H1 (cell line): Measurements from ENCODE around the gene SLC25A22. TPM values are rescaled to one million over a fixed set of nuclear protein-coding genes. Genes with fewer than 3 reads are reported as not detected.

Source experiments
- CTCF ChIA-PET: fragments of 300-600 bp; sonication (Branson Sonifier 250); formaldehyde crosslinking; loops from one replicate; lab custom pipeline; 2021; ENCODE audit not compliant: partially characterized antibody; lab: Charles Lee
- POLR2A ChIA-PET: fragments of 300-600 bp; sonication (Branson Sonifier 250); formaldehyde crosslinking; loops from one replicate; lab custom pipeline; 2021; ENCODE audit warnings: inconsistent platforms; ENCODE audit not compliant: partially characterized antibody; lab: Charles Lee
- DNase-seq, 2 experiments: peaks; one replicate each; pipeline versions ENCODE4 v3.0.0 to v3.0.0-alpha.2; 2010 to 2022; ENCODE audit warnings: low spot score in 2 of 2, low read depth in 1 of 2, mixed read lengths in 1 of 2
- FAIRE-seq: peaks from 2 replicates; lab custom pipeline; 2011; peaks lifted over from hg19 to GRCh38; lab: Jason Lieb, UNC
- H2AFZ ChIP-seq: 2 replicates; pipeline ENCODE4 v1.8.1; 2012; ENCODE audit warnings: low read length, inconsistent platforms
- H2AK5ac ChIP-seq: 2 replicates; pipeline ENCODE4 v1.6.1; 2013; ENCODE audit warnings: low read depth, low read length
- H2BK120ac ChIP-seq: replicated peaks from 2 replicates; pipeline ENCODE3; 2013; ENCODE audit warnings: low read depth, low read length, inconsistent platforms
- H2BK12ac ChIP-seq: 2 replicates; pipeline ENCODE4 v1.6.1; 2013; ENCODE audit warnings: low read depth, low read length
- H2BK15ac ChIP-seq: 2 replicates; pipeline ENCODE4 v1.6.1; 2013; ENCODE audit warnings: low read length
- H2BK20ac ChIP-seq: 2 replicates; pipeline ENCODE4 v1.6.1; 2013; ENCODE audit warnings: low read length
- H2BK5ac ChIP-seq: 2 replicates; pipeline ENCODE4 v1.6.1; 2013; ENCODE audit warnings: low read depth, low read length
- H3K14ac ChIP-seq: 2 replicates; pipeline ENCODE4 v1.6.1; 2013; ENCODE audit warnings: inconsistent platforms; ENCODE audit not compliant: insufficient read length
- H3K18ac ChIP-seq: 2 replicates; pipeline ENCODE4 v1.6.1; 2013; ENCODE audit warnings: low read length; ENCODE audit errors: extremely low read depth
- H3K23ac ChIP-seq: 2 replicates; pipeline ENCODE4 v1.6.1; 2013; ENCODE audit warnings: inconsistent platforms; ENCODE audit not compliant: insufficient read length
- H3K23me2 ChIP-seq: 2 replicates; pipeline ENCODE4 v1.6.1; 2013; ENCODE audit warnings: low read depth, low read length
- H3K27ac ChIP-seq: 2 replicates; pipeline ENCODE4 v1.6.1; 2011; ENCODE audit warnings: low read depth, low read length, inconsistent platforms
- H3K27me3 ChIP-seq, 4 experiments: replicated peaks in 1 of 4; 1 replicate in 1 of 4; 2 replicates in 3 of 4; pipeline versions ENCODE4 v1.6.1 to v1.8.1; 2011 to 2013; ENCODE audit warnings: low read length in 3 of 4, mild to moderate bottlenecking in 3 of 4, inconsistent platforms in 2 of 4, mixed read lengths in 2 of 4, moderate library complexity in 1 of 4; ENCODE audit not compliant: control insufficient read depth in 3 of 4, insufficient read depth in 3 of 4; ENCODE audit errors: extremely low read depth in 1 of 4
- H3K36me3 ChIP-seq, 4 experiments: 2 replicates each; pipeline versions ENCODE4 v1.6.1 to v1.8.1; 2011 to 2013; ENCODE audit warnings: mild to moderate bottlenecking in 4 of 4, low read length in 3 of 4, moderate library complexity in 2 of 4, control low read depth in 1 of 4, inconsistent platforms in 1 of 4; ENCODE audit not compliant: insufficient read depth in 4 of 4, control insufficient read depth in 2 of 4
- H3K4ac ChIP-seq: replicated peaks from 2 replicates; pipeline ENCODE3; 2013; ENCODE audit warnings: low read length, low read depth, mixed read lengths, inconsistent platforms; ENCODE audit not compliant: insufficient read length
- H3K4me1 ChIP-seq, 4 experiments: replicated peaks in 1 of 4; 1 replicate in 1 of 4; 2 replicates in 3 of 4; pipeline versions ENCODE4 v1.6.1 to v1.8.1; 2011 to 2013; ENCODE audit warnings: low read length in 3 of 4, inconsistent platforms in 2 of 4, mixed read lengths in 1 of 4; ENCODE audit not compliant: insufficient read depth in 4 of 4, control insufficient read depth in 3 of 4
- H3K4me2 ChIP-seq, 2 experiments: 2 replicates each; pipeline versions ENCODE4 v1.6.1 to v1.8.1; 2011 to 2013; ENCODE audit warnings: low read depth in 2 of 2, low read length in 2 of 2, control low read depth in 1 of 2, inconsistent platforms in 1 of 2, mild to moderate bottlenecking in 1 of 2; ENCODE audit not compliant: insufficient read depth in 1 of 2
- H3K4me3 ChIP-seq, 4 experiments: fragments of 200-600, 300-600 bp in 1 of 4; sonication (generic), shearing (Covaris generic), sonication (Bioruptor Twin) in 1 of 4; 2 replicates each; pipeline versions ENCODE4 v1.5.1 to v1.8.1; 2011 to 2016; ENCODE audit warnings: low read length in 4 of 4, low read depth in 3 of 4, control low read depth in 2 of 4, inconsistent platforms in 2 of 4, mild to moderate bottlenecking in 2 of 4, mixed read lengths in 1 of 4, moderate library complexity in 1 of 4; ENCODE audit not compliant: insufficient read depth in 2 of 4; ENCODE audit errors: extremely low read depth in 1 of 4
- H3K56ac ChIP-seq: replicated peaks from 2 replicates; pipeline ENCODE3; 2013; ENCODE audit warnings: low read depth, mild to moderate bottlenecking, mixed read lengths, low read length, inconsistent platforms; ENCODE audit not compliant: insufficient read length
- H3K79me1 ChIP-seq: 2 replicates; pipeline ENCODE4 v1.6.1; 2013; ENCODE audit warnings: low read depth, low read length, control low read depth
- H3K79me2 ChIP-seq, 2 experiments: 2 replicates each; pipeline versions ENCODE4 v1.6.1 to v1.8.1; 2012 to 2013; ENCODE audit warnings: low read length in 2 of 2, mild to moderate bottlenecking in 2 of 2, inconsistent platforms in 1 of 2; ENCODE audit not compliant: insufficient read depth in 2 of 2, control insufficient read depth in 1 of 2
- H3K9ac ChIP-seq, 4 experiments: replicated peaks in 1 of 4; 1 replicate in 1 of 4; 2 replicates in 3 of 4; pipeline versions ENCODE4 v1.6.1 to v1.8.1; 2011 to 2013; ENCODE audit warnings: low read depth in 3 of 4, low read length in 3 of 4, control low read depth in 2 of 4, mild to moderate bottlenecking in 2 of 4, moderate library complexity in 2 of 4, inconsistent platforms in 1 of 4; ENCODE audit errors: extremely low read depth in 1 of 4
- H3K9me3 ChIP-seq, 2 experiments: 2 replicates each; pipeline versions ENCODE4 v1.6.1 to v1.8.1; 2012 to 2013; ENCODE audit warnings: mild to moderate bottlenecking in 2 of 2, moderate library complexity in 2 of 2, control low read depth in 1 of 2, inconsistent platforms in 1 of 2, low read depth in 1 of 2, low read length in 1 of 2, mixed read lengths in 1 of 2; ENCODE audit not compliant: insufficient read depth in 2 of 2
- H4K20me1 ChIP-seq, 2 experiments: replicated peaks in 1 of 2; 2 replicates each; pipeline versions ENCODE3 to v1.8.1; 2011 to 2013; ENCODE audit warnings: inconsistent platforms in 2 of 2, low read length in 2 of 2, mild to moderate bottlenecking in 1 of 2; ENCODE audit not compliant: insufficient read depth in 2 of 2, control insufficient read depth in 1 of 2
- H4K5ac ChIP-seq: 2 replicates; pipeline ENCODE4 v1.6.1; 2013; ENCODE audit warnings: low read length, low read depth, mixed read lengths, inconsistent platforms; ENCODE audit not compliant: insufficient read length
- H4K8ac ChIP-seq: 2 replicates; pipeline ENCODE4 v1.8.0; 2013; ENCODE audit warnings: mild to moderate bottlenecking, moderate library complexity, low read length, inconsistent platforms; ENCODE audit not compliant: insufficient read depth; ENCODE audit errors: extremely low read depth
- H4K91ac ChIP-seq: replicated peaks from 2 replicates; pipeline ENCODE3; 2013; ENCODE audit warnings: low read length, mixed read lengths, inconsistent platforms; ENCODE audit not compliant: insufficient read length
- BRCA1 ChIP-seq: IDR thresholded peaks from 2 replicates; pipeline ENCODE4 v1.6.1; 2012; ENCODE audit warnings: low read depth, low read length, improper control_type of control experiment
- CHD1 ChIP-seq: IDR thresholded peaks from 2 replicates; pipeline ENCODE4 v1.6.1; 2012; ENCODE audit warnings: low read depth, low read length, improper control_type of control experiment
- CTBP2 ChIP-seq: IDR thresholded peaks from 2 replicates; pipeline ENCODE4 v1.7.0; 2011; ENCODE audit warnings: borderline replicate concordance, mild to moderate bottlenecking, moderate library complexity, mixed read lengths, low read length; ENCODE audit not compliant: insufficient read depth, insufficient read length
- NANOG ChIP-seq: IDR thresholded peaks from 2 replicates; pipeline ENCODE4 v1.6.1; 2011; ENCODE audit warnings: low read length, low read depth, mild to moderate bottlenecking, inconsistent platforms; ENCODE audit not compliant: insufficient read depth, poor library complexity, severe bottlenecking
- YY1 ChIP-seq: IDR thresholded peaks from 2 replicates; pipeline ENCODE4 v1.6.1; 2011; ENCODE audit warnings: low read depth, mild to moderate bottlenecking, low read length
- WGBS, 2 experiments: shearing (Covaris generic) in 1 of 2; methylation state at CpG; one replicate each; pipeline versions ENCODE4 v1.1.6 to v1.1.7; 2013 to 2015; ENCODE audit warnings: low lambda C conversion rate in 2 of 2, mixed read lengths in 2 of 2, inconsistent platforms in 1 of 2, low coverage in 1 of 2, missing lambda C conversion rate in 1 of 2; ENCODE audit not compliant: insufficient replicate concordance in 2 of 2, insufficient coverage in 1 of 2, insufficient read length in 1 of 2; ENCODE audit errors: extremely low coverage in 1 of 2, missing lambda C conversion rate in 1 of 2; 5-methylcytosine and 5-hydroxymethylcytosine counted together
- polyA plus RNA-seq, 7 experiments: library from polyadenylated mRNA; depleted of rRNA in 3 of 7; stranded (reverse) in 5 of 7; unstranded in 2 of 7; fragments of >200 nt in 5 of 7; fragments of 200-250 nt in 2 of 7; gene quantifications; 1 replicate in 5 of 7; 2 replicates in 1 of 7; 4 replicates in 1 of 7; pipeline versions ENCODE4 v1.2.1 to v1.2.3, GENCODE V29; 2011 to 2013; ENCODE audit warnings: missing spikeins in 2 of 7, mixed read lengths in 2 of 7
- total RNA-seq: library from RNA; stranded (reverse); fragmentation: NEBNext Ultra II Directional; extraction: Animal tissue kit (Norgen Biotek cat#: 25700); gene quantifications from 2 replicates; pipeline ENCODE4 v1.2.1, GENCODE V29; 2021

SLC25A22 gene
- total and polyA plus RNA-seq, 2 of the 8 experiments (the other 6 are each of a cell fraction or from before 2014, with no cell fraction given): 31.5 to 48.0 TPM

GRCh38 chr11:779955-780532 is 18.0 kb downstream of the SLC25A22 start:
- no peaks in the 10 kb centered on the region; a peak in 1 of 7 replicates for H3K27me3 ChIP-seq
- H2BK15ac ChIP-seq: no peak overlapping the region
- no peak overlapping the region for H2BK5ac ChIP-seq
- no peak overlapping the region for H3K9ac ChIP-seq
- no peak overlapping the region for H2BK20ac ChIP-seq
- no peak overlapping the region for H3K4ac ChIP-seq
- WGBS, 2 experiments: 94% methylated on average over 14 of the region's 16 CpGs; no CpG with 5 or more reads in 1 of the 2 experiments
- H2AK5ac ChIP-seq: no peak overlapping the region
- H3K23ac ChIP-seq: no peak overlapping the region
- H2AFZ ChIP-seq: no peak overlapping the region
- H3K4me2 ChIP-seq: no peak overlapping the region
- no peak overlapping the region for H2BK120ac ChIP-seq
- no peak overlapping the region for H3K56ac ChIP-seq
- FAIRE-seq (no peak), DNase-seq (no peak)
- peaks cover 0 to 3% (median 0%) of the 10 kb centered on the region in 4 experiments; a peak in 2 of 8 replicates for H3K36me3 ChIP-seq
- H2BK12ac ChIP-seq: no peak overlapping the region
- H3K79me2 ChIP-seq: peaks cover 6 to 18% of the 10 kb centered on the region in 2 experiments; a peak in 3 of 4 replicates
- H3K4me1 ChIP-seq: peaks cover 3 to 28% (median 18%) of the 10 kb centered on the region in 4 experiments
- H3K9me3 ChIP-seq: no peaks in the 10 kb centered on the region
- no peak overlapping the region for H3K14ac ChIP-seq
- H4K91ac ChIP-seq: no peak overlapping the region
- H3K18ac ChIP-seq: no peak overlapping the region
- H3K4me3 ChIP-seq: no peak overlapping the region
- 0 out of 2 replicates have a peak, but pooled peaks cover 3% of the 10 kb centered on the region for H3K79me1 ChIP-seq
- no peak overlapping the region for H4K5ac ChIP-seq
- ChIA-PET CTCF (interaction anchor here (1.9 kb wide), 1 partner anchor 56 kb away, joined by 6 read pairs; no protein-coding TSS in a partner anchor), POLR2A (interaction anchor here (1.6 to 35.3 kb wide), 4 partner anchors 11 to 39 kb away, joined by 4 to 636 read pairs (median 38); partner anchors contain the start of genes CEND1, PIDD1, PNPLA2 and RPLP2)
- peaks cover 13% of the 10 kb centered on the region; the same call in 1 of the 2 replicates for H3K23me2 ChIP-seq
- no peak overlapping the region for H3K27ac ChIP-seq
- H4K8ac ChIP-seq: no peak overlapping the region
- peaks cover 7 to 20% of the 10 kb centered on the region in 2 experiments for H4K20me1 ChIP-seq
- TF ChIP-seq YY1: no peak
- TF ChIP-seq NANOG: no peak
- TF ChIP-seq CHD1: no peak
- no peak for TF ChIP-seq CTBP2
- no peak for TF ChIP-seq BRCA1
